Large intestine (tissue), 3 donors: Measurements from ENCODE around the gene SCN4B. TPM values are rescaled to one million over a fixed set of nuclear protein-coding genes. Genes with fewer than 3 reads are reported as not detected.

Experiments used
- DNase-seq, 2 donors: peaks; one replicate each; pipeline versions ENCODE4 v3.0.0 to v3.0.0-alpha.2; 2013
- H3K27ac ChIP-seq: one replicate; pipeline ENCODE4 v1.5.1; 2013; ENCODE audit warnings: low read length
- H3K27me3 ChIP-seq: 2 replicates; pipeline ENCODE4 v1.6.1; 2013; ENCODE audit warnings: low read length; ENCODE audit not compliant: control insufficient read depth, insufficient read depth
- H3K36me3 ChIP-seq: 2 replicates; pipeline ENCODE4 v1.6.1; 2013; ENCODE audit warnings: low read length; ENCODE audit not compliant: control insufficient read depth, insufficient read depth
- H3K4me1 ChIP-seq: one replicate; pipeline ENCODE4 v1.6.1; 2013; ENCODE audit warnings: low read length; ENCODE audit not compliant: control insufficient read depth, insufficient read depth
- H3K4me3 ChIP-seq: one replicate; pipeline ENCODE4 v1.5.1; 2013; ENCODE audit warnings: low read length
- H3K9me3 ChIP-seq: one replicate; pipeline ENCODE4 v1.6.1; 2013; ENCODE audit warnings: mild to moderate bottlenecking, low read depth, low read length, moderate library complexity; ENCODE audit not compliant: control insufficient read depth
- WGBS: methylation state at CpG from one replicate; pipeline ENCODE4 v1.1.5; 2013; ENCODE audit warnings: low lambda C conversion rate; ENCODE audit not compliant: insufficient coverage; 5-methylcytosine and 5-hydroxymethylcytosine counted together
- polyA plus RNA-seq: library from polyadenylated mRNA; unstranded; fragments of 120-200 nt; gene quantifications from one replicate; pipeline ENCODE4 v1.2.1, GENCODE V29; 2013

The SCN4B gene
- polyA plus RNA-seq, 1 donor: 4.2 TPM

GRCh38 chr11:118100691-118101232 lies 51.9 kb downstream of the SCN4B start:
- no peaks in the 10 kb centered on the region for H3K9me3 ChIP-seq
- H3K4me1 ChIP-seq: peaks cover 11% of the 10 kb centered on the region
- no peak for DNase-seq
- H3K27me3 ChIP-seq: no peaks in the 10 kb centered on the region
- H3K4me3 ChIP-seq: no peak overlapping the region
- peaks cover 8% of the 10 kb centered on the region for H3K36me3 ChIP-seq
- WGBS: no CpG with 5 or more reads among the region's 3 CpGs
- H3K27ac ChIP-seq: no peak overlapping the region

GRCh38 chr11:118099838-118100556 lies 52.6 kb downstream of the SCN4B start:
- Histone ChIP-seq H3K4me3 (no peak overlapping the region), H3K9me3 (no peaks in the 10 kb centered on the region), H3K27ac (no peak overlapping the region), H3K36me3 (peaks cover 11% of the 10 kb centered on the region), H3K27me3 (no peaks in the 10 kb centered on the region), H3K4me1 (peaks cover 16% of the 10 kb centered on the region)
- no CpG with 5 or more reads among the region's 10 CpGs for WGBS
- DNase-seq: no peak

GRCh38 chr11:118098996-118099837 lies 53.4 kb downstream of the SCN4B start:
- no peak overlapping the region for H3K27ac ChIP-seq
- H3K36me3 ChIP-seq: peaks cover 12% of the 10 kb centered on the region
- no peaks in the 10 kb centered on the region for H3K27me3 ChIP-seq
- no peak overlapping the region for H3K4me3 ChIP-seq
- no peak for DNase-seq
- H3K4me1 ChIP-seq: peaks cover 16% of the 10 kb centered on the region
- no peaks in the 10 kb centered on the region for H3K9me3 ChIP-seq
- WGBS: no CpG with 5 or more reads among the region's 11 CpGs

GRCh38 chr11:118095967-118096367 lies 56.7 kb downstream of the SCN4B start:
- H3K36me3 ChIP-seq: peaks cover 12% of the 10 kb centered on the region

GRCh38 chr11:118095493-118095892 lies 57.1 kb downstream of the SCN4B start:
- Histone ChIP-seq H3K4me1 (peaks cover 44% of the 10 kb centered on the region), H3K36me3 (peaks cover 12% of the 10 kb centered on the region), H3K27ac (no peak overlapping the region), H3K4me3 (no peak overlapping the region), H3K9me3 (no peaks in the 10 kb centered on the region), H3K27me3 (no peaks in the 10 kb centered on the region)
- no CpG with 5 or more reads among the region's 4 CpGs for WGBS
- DNase-seq: no peak

More at GRCh38 chr11:118095967-118096367, 56.7 kb downstream of the SCN4B start:
- peak in 1 of 2 donors; percentile 37 for DNase-seq
- Histone ChIP-seq H3K4me3 (no peak overlapping the region), H3K27ac (no peak overlapping the region), H3K27me3 (no peaks in the 10 kb centered on the region), H3K4me1 (peaks cover 41% of the 10 kb centered on the region), H3K9me3 (no peaks in the 10 kb centered on the region)
- WGBS: no CpG with 5 or more reads among the region's 1 CpG

- Histone ChIP-seq H3K36me3 (peaks cover 10% of the 10 kb centered on the region), H3K27ac (peak overlapping the region; percentile 62), H3K4me3 (no peak overlapping the region), H3K4me1 (peaks cover 40% of the 10 kb centered on the region), H3K9me3 (no peaks in the 10 kb centered on the region), H3K27me3 (no peaks in the 10 kb centered on the region)
- WGBS: no CpG with 5 or more reads among the region's 8 CpGs
- DNase-seq: peak in 1 of 2 donors; percentile 51
These were observed 59.6 kb downstream of the SCN4B start for GRCh38 chr11:118092907-118093571.

- no peaks in the 10 kb centered on the region for H3K9me3 ChIP-seq
- peak overlapping the region; percentile 62 for H3K27ac ChIP-seq
- H3K27me3 ChIP-seq: no peaks in the 10 kb centered on the region
- WGBS: no CpG with 5 or more reads among the region's 6 CpGs
- H3K36me3 ChIP-seq: peaks cover 15% of the 10 kb centered on the region
- peak in 1 of 2 donors; percentile 80 for DNase-seq
- H3K4me3 ChIP-seq: no peak overlapping the region
- H3K4me1 ChIP-seq: peaks cover 40% of the 10 kb centered on the region
These were observed 60.9 kb downstream of the SCN4B start for GRCh38 chr11:118091690-118092089.

- Histone ChIP-seq H3K36me3 (peaks cover 25% of the 10 kb centered on the region), H3K9me3 (no peaks in the 10 kb centered on the region), H3K4me3 (no peak overlapping the region), H3K4me1 (peaks cover 35% of the 10 kb centered on the region), H3K27ac (peak overlapping the region; percentile 62), H3K27me3 (no peaks in the 10 kb centered on the region)
- DNase-seq: no peak
- WGBS: 100% methylated on average over 1 of the region's 7 CpGs
These were observed 62.0 kb downstream of the SCN4B start for GRCh38 chr11:118090545-118091162.

GRCh38 chr11:118088531-118088930 lies 64.1 kb downstream of the SCN4B start:
- WGBS: 100% methylated on average over 1 of the region's 4 CpGs
- peaks cover 47% of the 10 kb centered on the region for H3K4me1 ChIP-seq

GRCh38 chr11:118087931-118088330 lies 64.7 kb downstream of the SCN4B start:
- WGBS: 80% methylated on average over 1 of the region's 6 CpGs
- H3K4me3 ChIP-seq: no peak overlapping the region
- H3K27ac ChIP-seq: no peak overlapping the region
- no peaks in the 10 kb centered on the region for H3K9me3 ChIP-seq
- H3K36me3 ChIP-seq: peaks cover 21% of the 10 kb centered on the region
- DNase-seq: no peak
- no peaks in the 10 kb centered on the region for H3K27me3 ChIP-seq
- H3K4me1 ChIP-seq: peaks cover 47% of the 10 kb centered on the region

More at GRCh38 chr11:118088531-118088930, 64.1 kb downstream of the SCN4B start:
- no peaks in the 10 kb centered on the region for H3K9me3 ChIP-seq
- no peak for DNase-seq
- no peaks in the 10 kb centered on the region for H3K27me3 ChIP-seq
- H3K27ac ChIP-seq: no peak overlapping the region
- peaks cover 21% of the 10 kb centered on the region for H3K36me3 ChIP-seq
- no peak overlapping the region for H3K4me3 ChIP-seq
